Panc1 (cell line): ENCODE data around the gene FMO1. TPM values are rescaled to one million over a fixed set of nuclear protein-coding genes. Genes with fewer than 3 reads are reported as not detected.

Source experiments
- ATAC-seq: fragments of 200-7000 bp; cut with Tn5 transposase; 2 replicates; pipeline ENCODE4 v1.9.1; 2020; ENCODE audit warnings: mild to moderate bottlenecking, moderate library complexity
- BruUV-seq: library from RNA; stranded (reverse); fragments of 400-500 nt; replicated peaks from 2 replicates; lab custom pipeline; 2021; lab: Mats Ljungman, UMichigan
- CTCF ChIA-PET: fragments of 300-600 bp; sonication (Branson Sonifier 250); formaldehyde crosslinking; loops from one replicate; lab custom pipeline; 2022; ENCODE audit warnings: antibody characterized with exemption; lab: Charles Lee
- POLR2A ChIA-PET: fragments of 300-600 bp; sonication (Branson Sonifier 250); formaldehyde crosslinking; loops from one replicate; lab custom pipeline; 2022; ENCODE audit warnings: antibody characterized with exemption; lab: Charles Lee
- DNase-seq: peaks from one replicate; pipeline ENCODE4 v3.0.0-alpha.2; 2010; ENCODE audit warnings: low read depth, low spot score
- H3K27ac ChIP-seq: 2 replicates; pipeline ENCODE4 v1.5.1; 2011; ENCODE audit warnings: mild to moderate bottlenecking, low read length, inconsistent platforms
- H3K27me3 ChIP-seq: fragments of 200-500 bp; sonication (Bioruptor generic); 2 replicates; pipeline ENCODE4 v1.6.0; 2014; ENCODE audit warnings: low read length, inconsistent platforms; ENCODE audit not compliant: control insufficient read depth, insufficient read depth
- H3K36me3 ChIP-seq: fragments of 200-500 bp; sonication (Bioruptor generic); 2 replicates; pipeline ENCODE4 v1.5.1; 2014; ENCODE audit warnings: inconsistent platforms, mild to moderate bottlenecking, low read length, moderate library complexity; ENCODE audit not compliant: control insufficient read depth, insufficient read depth
- H3K4me1 ChIP-seq: 2 replicates; pipeline ENCODE4 v1.5.1; 2011; ENCODE audit warnings: inconsistent platforms, mild to moderate bottlenecking, low read length, moderate library complexity; ENCODE audit not compliant: control insufficient read depth, insufficient read depth
- H3K4me3 ChIP-seq, 2 experiments: 2 replicates each; pipeline ENCODE4 v1.5.1; 2011 to 2012; ENCODE audit warnings: low read depth in 2 of 2, low read length in 2 of 2, mild to moderate bottlenecking in 2 of 2, inconsistent platforms in 1 of 2, moderate library complexity in 1 of 2
- H3K9me3 ChIP-seq: fragments of 200-500 bp; sonication (Bioruptor generic); 2 replicates; pipeline ENCODE4 v1.5.1; 2014; ENCODE audit warnings: low read depth, mild to moderate bottlenecking, inconsistent platforms, low read length, moderate library complexity; ENCODE audit not compliant: control insufficient read depth, insufficient read depth
- CTCF ChIP-seq: fragments of 450-650 bp; IDR thresholded peaks from 2 replicates; pipeline ENCODE4 v1.5.1; 2017; ENCODE audit warnings: mild to moderate bottlenecking
- POLR2AphosphoS5 ChIP-seq: IDR thresholded peaks from 2 replicates; pipeline ENCODE4 v1.6.1; 2012; ENCODE audit warnings: mild to moderate bottlenecking, low read depth, low read length, moderate library complexity
- SIN3A ChIP-seq: IDR thresholded peaks from 2 replicates; pipeline ENCODE4 v1.6.1; 2012; ENCODE audit warnings: low read depth, mild to moderate bottlenecking, low read length, moderate library complexity, borderline replicate concordance; ENCODE audit not compliant: insufficient read depth
- TCF7L2 ChIP-seq: IDR thresholded peaks from 2 replicates; pipeline ENCODE4 v1.6.1; 2011; ENCODE audit warnings: mild to moderate bottlenecking, low read depth, low read length, inconsistent platforms
- in situ Hi-C: cut with HindIII; loops from 2 replicates; pipeline ENCODE4 v1.10.0; 2016; ENCODE audit warnings: low sequenced_read_pairs, low pct_unique_long_range_greater_than_20kb
- intact Hi-C: fragments of 100-400 bp; cut with micrococcal nuclease; formaldehyde crosslinking; loops from one replicate; pipeline ENCODE4 v1.10.0; 2022; ENCODE audit not compliant: unreplicated experiment
- total RNA-seq: library from RNA; stranded (reverse); gene quantifications from one replicate; pipeline ENCODE4 v1.2.1, GENCODE V29; 2021; ENCODE audit not compliant: unreplicated experiment
- TF ChIP-seq, protein P1 (sequence below), 2 experiments: IDR thresholded peaks; 2 replicates each; pipeline ENCODE4 v1.6.1; 2011 to 2012; ENCODE audit warnings: low read depth in 2 of 2, control low read depth in 1 of 2, low read length in 1 of 2, mild to moderate bottlenecking in 1 of 2, moderate library complexity in 1 of 2; ENCODE audit not compliant: insufficient read depth in 1 of 2

The FMO1 gene
- total RNA-seq, 1 experiment from 2014 or later, result not detected

DNA sequence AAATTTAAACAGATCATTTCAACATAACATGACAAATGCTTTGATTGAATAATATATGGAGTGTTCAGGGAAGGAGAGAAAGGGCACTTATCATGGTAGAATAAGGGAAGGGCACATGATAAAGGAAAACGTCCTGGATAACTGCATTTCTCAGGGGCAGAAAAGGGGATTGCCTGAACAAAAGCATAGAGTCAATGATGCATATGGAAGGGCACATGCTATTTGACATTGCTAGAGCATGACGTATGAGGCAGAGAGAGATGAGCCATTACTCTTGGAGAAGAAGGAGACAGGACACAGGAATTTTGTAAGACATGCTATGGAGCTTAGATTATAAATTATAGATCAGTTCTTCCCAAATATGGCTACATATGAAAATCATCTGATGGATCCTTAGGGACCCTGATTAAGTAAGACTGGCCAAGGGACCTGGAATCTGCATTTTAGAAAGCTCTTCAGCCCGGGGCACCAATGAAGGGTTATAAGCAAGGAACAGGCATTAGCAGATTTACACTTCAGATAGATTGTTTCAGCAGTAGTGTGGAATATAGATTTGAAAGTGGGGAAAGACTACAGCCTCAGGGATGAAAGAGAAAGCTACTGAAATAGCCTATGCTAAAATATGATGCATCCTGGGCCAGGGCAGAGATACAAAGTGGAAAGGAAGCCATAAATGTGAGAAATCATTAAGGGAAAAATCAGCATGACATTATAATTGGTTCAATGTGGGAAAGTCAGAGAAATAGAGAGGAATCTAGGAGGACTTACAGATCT is 41.9 kb upstream of the FMO1 start:
- ChIA-PET POLR2A (no interaction called here), CTCF (no interaction called here)
- TF ChIP-seq TCF7L2 (no peak), POLR2AphosphoS5 (no peak), CTCF (no peak), SIN3A (no peak)
- TF ChIP-seq, protein P1, sequence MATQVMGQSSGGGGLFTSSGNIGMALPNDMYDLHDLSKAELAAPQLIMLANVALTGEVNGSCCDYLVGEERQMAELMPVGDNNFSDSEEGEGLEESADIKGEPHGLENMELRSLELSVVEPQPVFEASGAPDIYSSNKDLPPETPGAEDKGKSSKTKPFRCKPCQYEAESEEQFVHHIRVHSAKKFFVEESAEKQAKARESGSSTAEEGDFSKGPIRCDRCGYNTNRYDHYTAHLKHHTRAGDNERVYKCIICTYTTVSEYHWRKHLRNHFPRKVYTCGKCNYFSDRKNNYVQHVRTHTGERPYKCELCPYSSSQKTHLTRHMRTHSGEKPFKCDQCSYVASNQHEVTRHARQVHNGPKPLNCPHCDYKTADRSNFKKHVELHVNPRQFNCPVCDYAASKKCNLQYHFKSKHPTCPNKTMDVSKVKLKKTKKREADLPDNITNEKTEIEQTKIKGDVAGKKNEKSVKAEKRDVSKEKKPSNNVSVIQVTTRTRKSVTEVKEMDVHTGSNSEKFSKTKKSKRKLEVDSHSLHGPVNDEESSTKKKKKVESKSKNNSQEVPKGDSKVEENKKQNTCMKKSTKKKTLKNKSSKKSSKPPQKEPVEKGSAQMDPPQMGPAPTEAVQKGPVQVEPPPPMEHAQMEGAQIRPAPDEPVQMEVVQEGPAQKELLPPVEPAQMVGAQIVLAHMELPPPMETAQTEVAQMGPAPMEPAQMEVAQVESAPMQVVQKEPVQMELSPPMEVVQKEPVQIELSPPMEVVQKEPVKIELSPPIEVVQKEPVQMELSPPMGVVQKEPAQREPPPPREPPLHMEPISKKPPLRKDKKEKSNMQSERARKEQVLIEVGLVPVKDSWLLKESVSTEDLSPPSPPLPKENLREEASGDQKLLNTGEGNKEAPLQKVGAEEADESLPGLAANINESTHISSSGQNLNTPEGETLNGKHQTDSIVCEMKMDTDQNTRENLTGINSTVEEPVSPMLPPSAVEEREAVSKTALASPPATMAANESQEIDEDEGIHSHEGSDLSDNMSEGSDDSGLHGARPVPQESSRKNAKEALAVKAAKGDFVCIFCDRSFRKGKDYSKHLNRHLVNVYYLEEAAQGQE (IDR thresholded peaks at IDR 0.05; ENCODE audit: insufficient read depth in 1 of 2, low read depth in 2 of 2, low read length in 1 of 2), result no peak
- intact Hi-C loops (no loop called here), in situ Hi-C loops (no loop called here)
- Histone ChIP-seq H3K4me3 (no peak overlapping the region), H3K27ac (no peak overlapping the region), H3K27me3 (no peaks in the 10 kb centered on the region; the same call in 1 of the 2 replicates), H3K9me3 (no peaks in the 10 kb centered on the region), H3K36me3 (no peaks in the 10 kb centered on the region), H3K4me1 (no peaks in the 10 kb centered on the region)
- no peak for ATAC-seq
- no peak for DNase-seq
- no TSS peak for BruUV-seq

GRCh38 chr1:171206978-171207355 is 41.3 kb upstream of the FMO1 start:
- Histone ChIP-seq H3K27ac (no peak overlapping the region), H3K4me3 (no peak overlapping the region), H3K4me1 (no peaks in the 10 kb centered on the region), H3K36me3 (no peaks in the 10 kb centered on the region), H3K9me3 (no peaks in the 10 kb centered on the region), H3K27me3 (no peaks in the 10 kb centered on the region; the same call in 1 of the 2 replicates)
- no TSS peak for BruUV-seq
- intact Hi-C loops, result no loop called here
- ChIA-PET POLR2A (no interaction called here), CTCF (no interaction called here)
- in situ Hi-C loops, result no loop called here
- ATAC-seq, result no peak
- DNase-seq, result no peak
- TF ChIP-seq, protein P1 (IDR thresholded peaks at IDR 0.05; ENCODE audit: insufficient read depth in 1 of 2, low read depth in 2 of 2, low read length in 1 of 2), result no peak
- no peak for TF ChIP-seq SIN3A
- no peak for TF ChIP-seq POLR2AphosphoS5
- TF ChIP-seq CTCF, result no peak
- no peak for TF ChIP-seq TCF7L2
